HG02981 (cell line): ENCODE results near the gene EPHA6.

Experiments used
- ATAC-seq: cut with Tn5 transposase; IDR thresholded peaks from one replicate; pipeline ENCODE4 v1.9.1; 2021; ENCODE audit warnings: mild to moderate bottlenecking, moderate library complexity; ENCODE audit not compliant: unreplicated experiment

The EPHA6 gene

GRCh38 chr3:97138914-97139541, 324.6 kb downstream of the EPHA6 start:
- no peak for ATAC-seq

GRCh38 chr3:97148931-97149330, 334.5 kb downstream of the EPHA6 start:
- ATAC-seq = no peak

GRCh38 chr3:97161169-97161568, 346.8 kb downstream of the EPHA6 start:
- ATAC-seq = no peak

GRCh38 chr3:97177242-97177641, 362.8 kb downstream of the EPHA6 start:
- no peak for ATAC-seq

GRCh38 chr3:97181704-97182103, 367.3 kb downstream of the EPHA6 start:
- ATAC-seq = no peak

GRCh38 chr3:97187771-97188170, 373.4 kb downstream of the EPHA6 start:
- ATAC-seq = no peak

GRCh38 chr3:97189835-97190234, 375.4 kb downstream of the EPHA6 start:
- no peak for ATAC-seq

GRCh38 chr3:97197083-97197482, 382.7 kb downstream of the EPHA6 start:
- no peak for ATAC-seq

GRCh38 chr3:97197830-97198229, 383.4 kb downstream of the EPHA6 start:
- ATAC-seq = no peak

- ATAC-seq = no peak
Measured at GRCh38 chr3:97200387-97200786, 386.0 kb downstream of the EPHA6 start.

- no peak for ATAC-seq
Measured at GRCh38 chr3:97201814-97202213, 387.4 kb downstream of the EPHA6 start.

GRCh38 chr3:97228966-97229365, 414.6 kb downstream of the EPHA6 start:
- no peak for ATAC-seq

GRCh38 chr3:97230486-97230885, 416.1 kb downstream of the EPHA6 start:
- ATAC-seq = no peak

- ATAC-seq = no peak
Measured at GRCh38 chr3:97232393-97233034, 418.1 kb downstream of the EPHA6 start.

GRCh38 chr3:97235179-97235578, 420.8 kb downstream of the EPHA6 start:
- no peak for ATAC-seq

GRCh38 chr3:97235611-97236315, 421.4 kb downstream of the EPHA6 start:
- no peak for ATAC-seq

GRCh38 chr3:97241417-97241816, 427.0 kb downstream of the EPHA6 start:
- ATAC-seq = no peak

- no peak for ATAC-seq
Measured at GRCh38 chr3:97245201-97245910, 431.0 kb downstream of the EPHA6 start.

- no peak for ATAC-seq
Measured at GRCh38 chr3:97256060-97256459, 441.7 kb downstream of the EPHA6 start.

GRCh38 chr3:97257942-97258697, 443.7 kb downstream of the EPHA6 start:
- no peak for ATAC-seq

GRCh38 chr3:97259263-97259662, 444.9 kb downstream of the EPHA6 start:
- ATAC-seq = no peak
